Central memory CD4-positive, alpha-beta T cell (primary cell): Measurements from ENCODE around the gene CCR2.
"Not testable (repeated sequence)": the region's sequence is repeated elsewhere in the genome, so short reads cannot be mapped to it uniquely, and the experiment has no call there.

Experiments used
- DNase-seq: peaks from one replicate; pipeline ENCODE4 v3.0.0; 2022

Gene CCR2

DNA sequence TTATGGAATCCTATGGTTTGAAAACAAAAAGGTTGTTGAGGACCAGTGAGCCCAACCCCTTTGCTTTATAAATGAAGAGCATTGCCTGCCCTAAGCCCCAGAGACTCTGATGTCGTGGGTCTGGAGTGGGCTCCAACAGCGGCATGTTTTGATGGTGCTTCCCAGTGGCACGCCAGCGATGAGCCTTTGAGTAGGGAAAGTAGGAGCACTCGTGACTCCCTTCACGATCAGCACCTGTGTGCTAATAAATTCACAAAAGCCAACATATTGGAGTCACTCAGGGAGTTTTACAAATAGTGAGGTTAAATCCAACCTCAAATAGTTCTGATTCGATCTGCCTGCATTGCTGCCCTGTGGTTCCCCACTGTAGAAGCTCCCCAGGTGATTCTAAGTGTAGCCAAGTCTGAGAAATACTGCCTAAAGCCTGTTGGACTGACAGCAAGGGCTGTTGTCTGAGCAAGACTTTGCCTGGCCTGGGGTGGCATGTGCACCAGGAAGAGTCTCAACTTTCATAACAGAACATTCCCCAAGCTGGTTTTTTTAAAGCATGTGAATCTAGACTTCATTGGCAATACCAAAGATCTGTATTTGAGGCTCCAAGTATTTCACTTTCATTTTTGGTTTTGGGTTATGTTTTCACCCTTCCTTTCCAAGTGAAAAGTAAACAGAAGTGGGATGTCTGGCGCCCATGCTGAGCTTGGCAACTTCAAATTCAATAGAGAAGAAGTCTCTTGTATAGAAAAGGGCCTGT is 26.7 kb downstream of the CCR2 start:
- no peak for DNase-seq

DNA sequence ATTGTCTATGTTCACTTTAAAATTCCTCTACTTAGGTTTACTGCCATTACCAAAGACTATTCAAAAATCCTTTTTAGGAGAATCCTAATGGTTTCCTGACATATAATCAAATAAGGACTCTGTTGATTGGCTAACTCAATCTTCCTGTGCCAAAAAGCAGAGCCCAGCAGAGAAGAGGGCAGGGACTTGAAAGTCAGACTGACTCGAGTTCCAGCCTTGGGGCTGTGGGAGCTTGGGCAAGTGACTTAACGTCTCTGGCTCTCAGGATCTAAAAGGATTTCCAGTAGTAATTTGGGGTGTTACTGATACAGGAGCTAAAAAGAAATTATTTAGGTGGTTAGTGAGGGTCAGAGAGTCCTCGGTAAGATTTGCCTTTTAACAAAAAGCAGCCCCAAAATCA is 27.7 kb downstream of the CCR2 start:
- no peak for DNase-seq

DNA sequence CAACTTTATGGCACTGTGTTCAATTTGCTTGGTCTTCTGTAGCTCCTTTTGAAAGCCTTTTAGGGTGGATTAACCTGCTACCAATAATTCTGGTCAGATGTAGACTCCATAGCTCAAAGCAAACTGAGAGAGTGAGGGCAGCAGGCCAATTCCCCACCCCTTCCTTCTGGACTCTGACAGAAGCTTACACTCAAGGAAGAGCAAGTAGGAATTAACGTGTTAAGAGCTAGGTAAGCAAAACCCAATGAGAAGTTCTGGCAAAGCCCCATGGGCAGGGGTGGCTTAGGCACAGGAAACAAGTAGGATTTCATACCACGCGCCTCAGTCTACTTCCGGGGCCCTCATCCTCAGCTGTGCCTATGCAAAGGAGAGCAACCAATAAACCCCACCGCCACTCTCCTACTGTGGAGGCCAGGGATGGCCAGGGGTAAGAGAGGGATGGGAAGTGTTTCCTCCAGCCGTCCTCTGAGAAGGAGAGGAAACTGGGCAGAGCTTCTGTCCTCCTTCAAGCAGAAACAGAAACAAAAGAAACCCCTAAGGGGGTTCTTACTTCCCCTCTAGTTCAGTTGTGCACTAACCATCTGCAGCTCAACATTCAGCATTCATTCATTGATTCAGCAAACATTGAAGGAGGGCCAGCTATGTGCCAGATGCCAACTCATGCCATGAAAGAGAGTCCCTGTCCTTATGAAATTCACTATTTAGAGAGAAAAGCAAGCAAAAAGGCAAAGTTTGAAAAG is 29.5 kb downstream of the CCR2 start:
- DNase-seq = no peak

DNA sequence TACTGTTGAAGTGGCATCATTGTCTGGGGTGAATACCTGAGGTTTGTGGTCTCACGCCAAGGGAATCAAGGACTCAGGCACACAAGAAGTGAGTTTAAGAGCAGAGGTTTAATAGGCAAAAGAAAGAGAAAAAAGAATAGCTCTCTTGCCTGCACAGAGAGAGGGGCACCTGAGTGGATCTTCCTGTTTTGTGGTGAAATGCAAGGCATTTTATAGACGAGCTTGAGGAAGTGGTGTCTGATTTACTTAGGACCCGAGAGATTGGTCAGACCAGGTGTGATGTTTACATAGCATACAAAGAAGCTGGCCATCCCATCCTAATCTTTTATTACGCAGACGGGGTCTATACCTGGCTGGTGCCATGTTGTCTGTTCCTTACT is 30.0 kb downstream of the CCR2 start:
- DNase-seq = no peak

DNA sequence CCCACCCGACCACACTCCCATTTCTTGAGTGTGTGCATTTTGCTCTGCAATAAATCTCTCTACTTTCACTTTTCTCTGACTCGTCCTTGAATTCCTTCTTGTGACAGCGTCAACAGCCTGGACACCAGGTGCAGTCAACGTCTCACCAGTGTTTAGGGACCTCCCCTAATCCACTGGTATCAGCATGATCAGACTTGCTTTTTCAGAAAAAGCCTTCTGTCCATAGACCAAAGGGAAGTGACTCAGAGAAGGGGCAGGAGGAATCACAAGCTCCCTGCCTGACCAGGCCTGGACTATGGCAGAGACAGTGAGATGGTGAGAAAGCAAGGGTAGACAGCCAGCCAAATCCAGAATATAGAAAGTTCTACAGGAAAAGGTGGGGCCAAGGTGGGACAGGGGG is 32.3 kb downstream of the CCR2 start:
- no peak for DNase-seq

DNA sequence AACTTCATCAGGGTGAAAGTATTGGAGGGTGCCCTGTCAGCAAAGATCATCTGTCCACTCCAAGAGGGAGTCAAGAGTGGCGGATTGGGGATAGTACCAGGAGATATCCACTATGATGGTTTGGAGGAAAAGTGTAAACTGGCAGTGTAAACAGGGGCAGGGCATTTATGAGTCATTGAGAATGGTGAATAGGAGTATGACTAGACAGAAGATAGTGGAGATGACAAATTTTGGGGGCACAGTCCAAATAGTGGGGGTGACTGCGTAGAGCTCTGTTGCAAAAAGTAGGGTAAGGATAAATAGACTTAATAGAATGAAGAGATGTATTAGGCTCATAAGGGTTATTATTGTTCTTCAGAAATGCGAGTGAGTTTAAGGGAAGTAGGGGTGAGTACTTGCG is 34.9 kb downstream of the CCR2 start:
- DNase-seq = not testable (repeated sequence)

DNA sequence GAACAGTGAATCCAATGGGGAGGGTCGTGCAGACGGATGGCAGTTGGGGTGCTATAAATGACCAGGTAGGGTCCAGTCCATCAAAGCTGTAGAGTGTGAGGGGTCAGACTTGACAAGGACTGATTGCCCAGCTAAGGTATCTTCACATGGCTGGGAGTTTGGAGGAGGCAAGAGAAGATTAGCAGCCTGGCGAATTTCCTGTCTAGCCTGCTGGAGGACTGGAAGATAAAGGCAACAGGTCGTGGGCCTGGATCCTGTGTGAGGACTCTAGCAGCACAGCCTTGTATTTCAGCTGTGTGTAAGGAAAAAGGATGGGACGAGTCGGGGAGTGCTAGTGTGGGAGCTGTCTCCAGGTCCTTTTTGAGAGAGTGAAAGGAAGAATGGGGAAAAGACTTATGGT is 35.4 kb downstream of the CCR2 start:
- DNase-seq = no peak

DNA sequence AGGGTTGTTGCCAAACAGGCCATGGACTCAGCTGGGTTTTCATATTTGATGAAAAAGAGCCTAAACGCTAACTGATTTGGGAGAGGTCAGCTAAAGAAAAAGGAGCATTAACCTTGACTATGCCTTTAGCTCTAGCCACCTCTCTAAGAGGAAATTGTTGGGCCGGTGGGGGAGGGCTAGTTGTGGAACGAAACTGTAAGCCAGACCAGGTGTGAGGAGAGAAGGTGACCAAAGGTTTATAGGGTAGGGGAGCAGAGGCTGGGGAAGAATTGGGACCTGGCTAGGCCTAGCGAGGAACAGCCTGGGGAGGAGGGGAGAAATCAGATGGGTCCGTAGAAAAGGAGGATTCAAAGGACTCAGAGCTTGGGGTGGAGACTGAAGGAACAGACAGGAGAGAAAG is 37.6 kb downstream of the CCR2 start:
- DNase-seq = not testable (repeated sequence)

DNA sequence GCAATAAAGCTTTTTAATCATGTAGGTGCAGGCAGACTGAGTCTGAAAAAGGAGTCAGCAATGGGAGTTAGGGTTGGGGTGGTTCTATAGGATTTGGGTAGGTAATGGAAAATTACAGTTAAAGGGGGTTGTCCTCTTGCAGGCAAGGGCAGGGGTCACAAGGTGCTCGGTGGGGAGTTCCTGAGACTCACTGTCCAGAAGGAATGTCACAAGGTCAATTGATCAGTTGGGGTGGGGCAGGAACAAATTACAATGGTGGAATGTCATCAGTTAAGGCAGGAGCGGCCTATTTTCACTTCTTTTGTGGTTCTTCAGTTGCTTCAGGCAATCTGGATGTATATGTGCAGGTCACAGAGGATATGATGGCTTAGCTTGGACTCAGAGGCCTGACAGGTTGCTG is 39.1 kb downstream of the CCR2 start:
- DNase-seq = no peak

DNA sequence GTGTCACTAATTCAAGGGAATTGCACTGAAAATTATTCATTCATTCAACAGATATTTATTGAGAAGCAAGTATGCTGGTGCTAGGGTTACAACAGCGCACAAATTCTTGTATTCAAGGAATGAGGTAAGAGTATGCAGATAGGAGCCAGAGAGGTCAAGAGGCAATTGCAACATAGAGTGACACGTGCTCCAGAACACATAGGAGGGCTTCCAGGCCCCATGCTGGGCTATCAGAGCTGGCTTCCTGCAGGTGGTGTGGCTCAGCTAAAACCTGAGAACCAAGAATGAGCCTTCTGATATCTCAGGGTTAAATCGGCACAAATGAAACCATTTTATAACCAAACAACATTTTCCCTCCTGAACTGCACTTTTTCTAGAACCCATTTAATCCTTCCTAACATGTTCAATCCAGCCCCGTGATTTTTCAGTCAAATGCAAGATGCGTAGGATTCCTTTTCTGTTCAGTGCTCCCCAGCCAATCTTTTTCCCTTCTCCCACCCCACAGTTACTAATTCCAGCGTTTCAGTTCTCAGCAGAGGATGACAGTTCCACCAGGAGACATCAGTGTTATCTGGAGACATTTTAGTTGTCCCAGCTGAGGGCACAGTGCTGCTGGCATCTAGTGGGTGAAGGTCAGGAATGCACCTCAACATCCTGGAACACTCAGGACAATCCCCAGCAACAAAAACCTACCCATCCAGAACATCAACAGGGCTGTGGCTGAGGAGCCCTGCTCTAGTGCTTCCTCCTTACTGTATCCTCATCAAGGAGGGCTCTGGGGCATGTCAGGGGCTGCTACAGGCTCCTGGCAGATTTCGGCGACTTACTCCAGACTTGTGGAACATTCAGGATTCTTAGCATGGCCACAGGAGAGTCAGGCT is 39.9 kb downstream of the CCR2 start:
- no peak for DNase-seq

DNA sequence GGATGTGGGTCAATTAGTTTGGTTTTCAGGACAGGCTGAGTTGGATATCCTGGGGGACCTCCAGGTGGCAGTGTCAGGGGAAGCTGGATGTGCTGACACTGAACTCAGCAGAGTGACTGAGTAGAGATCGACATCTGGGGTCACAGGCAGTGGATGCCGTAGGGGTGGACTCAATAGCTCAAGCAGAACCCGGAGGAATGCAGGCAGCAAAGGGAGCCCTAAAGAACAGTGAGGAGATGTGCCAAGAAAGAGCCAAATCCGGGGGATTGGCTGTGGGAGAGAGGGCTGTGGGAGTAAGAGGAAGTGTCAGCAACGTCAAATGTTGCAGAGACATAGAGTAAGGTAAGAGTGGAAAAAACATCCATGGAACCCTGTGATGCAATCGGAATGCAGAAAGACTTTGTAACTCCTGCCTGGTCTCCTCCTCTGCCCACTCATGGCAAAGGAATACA is 41.3 kb downstream of the CCR2 start:
- DNase-seq = no peak

DNA sequence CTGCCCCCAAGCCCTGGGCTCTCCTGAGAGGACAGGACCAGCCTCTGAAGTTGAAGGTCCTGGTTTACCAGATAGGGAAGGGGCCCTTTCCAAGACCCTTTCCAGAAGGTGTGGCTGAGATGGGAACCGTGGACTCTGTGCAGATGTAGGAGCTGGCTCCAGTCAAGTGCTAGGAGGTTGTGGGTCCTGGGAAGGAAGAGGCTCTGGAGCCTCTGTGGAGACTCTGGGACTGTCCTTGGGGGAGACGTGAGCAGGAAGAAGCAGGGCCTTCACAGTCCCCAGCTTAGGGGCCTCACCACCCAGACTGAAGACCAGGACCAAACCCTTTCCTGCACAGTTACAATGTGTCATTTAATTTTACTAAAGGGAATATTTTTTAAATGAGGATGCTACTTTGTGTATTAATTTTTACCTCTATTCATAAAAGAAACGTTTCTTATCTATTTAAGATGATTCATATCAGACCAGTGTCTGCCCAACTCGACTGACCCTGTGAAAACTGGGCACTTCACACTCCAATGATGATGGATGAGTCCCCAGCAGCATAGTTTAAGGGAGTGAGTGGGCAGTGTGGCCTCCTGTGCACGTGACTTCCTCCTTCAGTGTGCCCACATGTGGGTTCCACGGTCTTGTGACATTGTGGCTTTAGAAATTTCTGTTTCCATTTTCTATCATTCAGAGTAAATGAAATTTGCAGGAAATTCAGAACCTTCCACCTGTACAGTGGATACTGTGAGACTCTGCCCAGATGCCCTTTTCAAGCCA is 42.0 kb downstream of the CCR2 start:
- no peak for DNase-seq

DNA sequence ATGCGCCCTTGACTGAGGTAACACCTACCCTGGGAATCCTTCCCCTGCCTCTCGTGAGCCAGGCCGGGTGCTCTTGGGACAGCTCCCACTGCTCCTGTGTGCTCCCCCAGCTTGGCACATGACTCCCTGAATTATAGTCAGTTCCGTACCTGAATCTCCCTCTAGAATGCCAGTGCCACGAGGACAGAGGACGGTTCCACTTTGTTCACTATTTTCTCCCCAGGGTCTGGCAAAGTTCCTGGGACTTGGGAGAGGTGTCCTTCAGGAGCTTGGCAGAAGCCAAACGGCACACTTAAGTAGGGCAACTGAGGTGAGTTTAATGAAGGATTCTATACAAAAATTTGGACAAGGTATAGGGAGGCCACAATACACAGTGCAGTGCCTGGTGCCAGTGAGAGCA is 43.2 kb downstream of the CCR2 start:
- DNase-seq = no peak

DNA sequence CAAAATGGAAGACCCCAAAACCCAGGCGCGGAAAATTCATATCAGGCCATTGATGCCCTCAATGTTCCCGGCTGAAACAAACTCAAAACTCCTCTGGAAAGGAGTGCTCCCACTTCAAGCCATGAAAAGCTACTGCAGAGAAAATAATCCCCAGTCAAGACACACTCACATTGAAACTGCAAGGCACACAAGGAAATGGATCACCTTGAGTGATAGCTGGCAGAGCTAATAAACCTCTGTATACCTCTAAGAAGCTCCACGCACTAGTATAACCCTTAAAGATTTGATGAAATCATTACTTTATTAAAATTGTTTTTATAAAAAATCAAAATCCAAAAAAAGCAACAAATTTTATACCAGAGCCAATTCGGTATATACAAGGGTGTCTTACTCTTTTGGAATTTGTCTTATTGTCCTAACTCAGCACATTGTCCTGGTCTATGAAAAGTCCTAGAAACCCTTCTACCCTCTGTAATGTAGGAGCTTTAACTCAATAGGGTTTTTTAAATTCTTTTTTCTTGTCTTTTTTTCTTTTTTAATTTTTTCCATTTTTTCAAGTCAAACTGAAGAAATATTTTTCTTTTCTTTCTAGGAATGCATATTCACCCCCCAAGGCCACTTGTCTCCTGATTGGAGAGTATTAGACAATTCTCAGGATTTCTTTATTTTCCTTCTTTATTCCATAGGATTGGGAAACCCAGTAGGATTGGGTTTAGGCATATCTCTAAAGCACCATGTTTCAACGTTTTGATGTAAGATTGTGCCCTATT is 44.5 kb downstream of the CCR2 start:
- DNase-seq = no peak

DNA sequence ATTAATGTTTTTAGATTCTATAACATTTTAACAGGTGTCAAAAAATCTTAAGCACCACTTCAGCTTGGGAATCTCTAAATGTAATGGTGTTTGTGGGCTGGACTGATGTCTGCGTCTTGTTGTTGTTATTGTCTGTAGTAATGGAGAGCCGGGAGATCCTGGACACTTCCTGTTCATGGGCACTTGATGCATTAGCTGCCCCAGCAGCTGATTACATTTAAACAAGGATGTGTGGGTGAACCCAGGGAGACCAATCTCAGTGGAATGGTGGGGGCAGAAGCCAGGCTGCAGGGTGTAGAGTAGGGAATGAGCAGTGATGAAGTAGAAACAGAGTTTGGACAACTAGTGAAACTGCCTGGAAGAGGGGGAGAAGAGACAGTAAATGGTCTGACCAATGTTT is 45.2 kb downstream of the CCR2 start:
- no peak for DNase-seq

DNA sequence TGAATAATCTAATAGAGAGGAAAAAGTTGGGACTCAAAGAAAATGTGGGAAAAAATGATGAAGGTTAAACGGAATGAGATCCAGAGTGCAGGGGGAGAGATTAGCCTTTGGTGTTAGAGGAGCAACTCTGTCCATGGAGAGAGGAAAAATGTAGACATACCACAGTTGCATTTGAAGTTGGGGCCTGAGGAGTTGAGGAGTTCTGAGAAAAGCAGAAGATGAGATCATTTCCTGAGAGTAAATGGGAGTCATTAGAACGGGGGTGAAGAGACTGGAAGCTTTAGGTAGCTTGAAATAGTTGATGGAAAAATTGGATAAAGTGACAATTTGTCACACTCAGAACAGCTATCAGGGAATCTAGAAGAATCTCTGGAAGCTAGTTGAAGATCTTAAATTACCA is 45.6 kb downstream of the CCR2 start:
- DNase-seq = no peak

DNA sequence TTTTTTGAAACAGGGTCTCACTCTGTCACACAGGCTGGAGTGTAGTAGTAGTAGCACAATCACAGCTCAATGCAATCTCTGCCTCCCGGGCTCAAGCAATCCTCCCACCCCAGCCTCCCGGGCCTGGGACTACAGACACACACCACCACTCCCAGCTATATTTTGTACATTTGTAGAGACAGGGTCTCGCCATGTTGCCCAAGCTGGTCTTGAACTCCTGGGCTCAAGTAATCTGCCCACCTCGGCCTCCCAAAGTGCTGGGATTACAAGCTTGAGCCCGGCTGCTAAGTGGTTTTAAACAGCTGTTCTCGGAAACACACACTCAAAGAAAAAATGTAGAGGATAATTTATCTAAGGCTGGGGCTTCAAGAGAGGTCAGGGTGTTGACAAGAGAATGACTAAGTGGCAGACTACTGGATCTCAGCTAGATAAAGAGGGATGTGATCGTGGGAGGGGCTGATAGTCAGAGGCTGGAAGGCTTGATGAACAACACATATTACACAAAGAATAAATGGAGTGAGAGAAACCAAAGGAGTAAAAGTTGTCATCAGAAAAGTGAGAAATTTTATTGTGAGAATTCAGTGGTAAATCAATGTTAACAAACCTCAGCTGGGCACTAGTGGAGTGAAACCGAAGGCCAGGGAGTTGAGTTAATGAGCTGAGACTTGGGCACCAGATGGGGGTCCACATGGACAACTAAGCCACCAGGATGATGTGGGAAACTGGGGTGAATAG is 46.3 kb downstream of the CCR2 start:
- DNase-seq = no peak

DNA sequence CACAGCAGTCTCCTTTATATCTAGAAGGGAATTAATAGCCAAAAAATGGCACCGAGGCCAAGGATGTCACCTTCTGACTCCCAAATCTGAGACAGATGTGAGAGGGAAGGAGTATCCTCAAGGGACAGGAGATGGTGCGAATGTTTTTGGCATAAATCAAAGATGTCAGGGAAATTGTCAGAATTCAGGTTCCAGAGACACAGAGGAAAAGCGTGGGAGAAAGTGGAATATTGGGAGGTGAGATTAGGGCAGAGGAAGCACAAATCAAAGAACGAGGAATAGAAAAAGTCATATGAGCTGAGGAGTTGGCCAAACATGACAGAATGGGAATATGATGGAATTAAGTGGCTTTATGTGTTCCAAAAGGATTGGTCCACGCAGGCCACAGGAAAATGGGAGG is 46.9 kb downstream of the CCR2 start:
- no peak for DNase-seq

DNA sequence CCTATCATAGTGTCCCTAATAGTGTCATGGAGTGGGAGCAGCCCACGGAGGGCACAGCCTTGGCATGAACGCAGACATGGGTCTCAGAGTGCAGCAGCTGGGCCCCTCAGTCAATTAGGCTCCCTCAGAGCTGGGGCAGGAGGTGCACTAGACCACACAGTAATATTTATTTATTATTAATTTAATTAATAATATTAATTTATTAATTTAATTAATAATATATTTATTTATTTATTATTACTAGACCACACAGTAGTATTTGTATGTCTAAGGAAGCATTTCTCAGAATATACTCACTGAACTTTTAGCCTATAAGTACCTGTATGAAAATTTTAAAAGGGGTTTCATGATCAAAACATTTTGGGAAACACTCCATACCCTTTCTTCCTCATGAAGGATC is 47.7 kb downstream of the CCR2 start:
- DNase-seq = no peak

DNA sequence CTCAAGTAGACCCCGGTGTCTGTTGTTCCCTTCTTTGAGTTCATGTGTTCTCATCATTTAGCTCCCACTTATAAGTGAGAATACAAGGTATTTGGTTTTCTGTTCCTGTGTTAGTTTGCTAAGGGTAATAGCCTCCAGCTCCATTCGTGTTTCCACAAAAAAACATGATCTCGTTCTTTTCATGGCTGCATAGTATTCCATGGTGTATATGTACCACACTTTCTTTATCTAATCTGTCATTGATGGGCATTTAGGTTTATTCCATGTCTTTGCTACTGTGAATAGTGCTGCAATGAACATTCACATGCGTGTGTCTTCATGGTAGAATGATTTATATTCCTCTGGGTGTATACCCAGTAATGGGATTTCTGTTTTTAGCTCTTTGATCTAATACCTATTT is 49.0 kb downstream of the CCR2 start:
- not testable (repeated sequence) for DNase-seq

DNA sequence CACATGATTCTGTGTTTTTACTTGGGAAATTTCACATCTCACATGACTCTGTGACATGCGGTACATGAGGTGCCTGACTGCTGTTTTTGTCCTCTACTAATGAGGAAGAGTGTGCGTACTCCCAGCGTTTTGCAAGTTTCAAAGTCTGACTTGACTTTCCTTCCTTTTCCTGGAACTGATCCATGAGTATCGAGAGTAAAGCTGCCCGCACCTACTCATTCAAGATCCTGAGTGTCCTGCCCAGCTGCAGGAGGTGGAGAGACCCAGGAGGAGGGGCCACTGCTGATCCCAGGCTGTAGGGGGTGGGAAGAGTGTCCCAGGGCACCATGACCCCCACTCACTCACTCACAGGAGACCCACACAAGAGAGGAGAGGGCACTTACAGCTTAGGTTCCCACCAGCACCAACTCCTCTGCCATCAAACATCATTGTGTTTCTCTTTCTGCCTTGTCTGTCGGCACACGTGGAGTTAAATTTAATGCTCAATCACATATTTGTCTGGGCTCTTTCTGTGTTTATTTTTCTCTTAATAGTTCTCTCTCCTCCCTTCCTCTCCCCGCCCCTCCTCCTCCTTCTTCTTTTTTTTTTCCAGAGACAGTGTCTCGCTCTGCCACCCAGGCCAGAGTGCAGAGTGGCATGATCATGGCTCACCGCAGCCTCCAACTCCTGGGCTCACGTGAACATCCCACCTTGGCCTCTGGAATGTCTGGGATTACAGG is 51.5 kb downstream of the CCR2 start:
- DNase-seq = no peak
